NCI-H1105 (cell line): ENCODE results near the gene CC2D2A.

ENCODE experiments used
- DNase-seq: peaks from one replicate; lab custom pipeline; 2025; lab: John Stamatoyannopoulos, UW

CC2D2A gene

GRCh38 chr4:15466596-15466995 lies 3.1 kb upstream of the CC2D2A start:
- DNase-seq: no peak

DNA sequence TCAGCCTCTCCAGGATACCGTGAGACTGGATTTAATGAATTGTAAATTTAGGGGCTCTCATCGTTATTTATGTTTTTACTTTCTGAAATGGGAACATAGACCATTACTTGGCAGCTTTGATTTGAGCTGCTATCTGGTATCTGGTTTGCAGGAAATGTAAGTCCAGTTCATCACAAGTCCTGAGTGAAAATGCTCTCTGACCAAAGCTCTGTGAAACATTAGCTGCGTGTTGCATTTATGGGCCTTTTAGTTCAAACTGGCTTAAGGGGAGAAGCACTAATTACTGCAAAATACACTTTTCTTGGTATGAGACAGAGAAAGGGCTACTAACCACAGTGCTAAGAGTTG lies 420 bp downstream of the CC2D2A start:
- DNase-seq: no peak

GRCh38 chr4:15476396-15476795 lies 6.7 kb downstream of the CC2D2A start:
- DNase-seq: no peak

- no peak for DNase-seq
These were observed 9.0 kb downstream of the CC2D2A start for GRCh38 chr4:15478724-15479088.

GRCh38 chr4:15479089-15479912 lies 9.6 kb downstream of the CC2D2A start:
- peak; percentile 57 for DNase-seq

DNA sequence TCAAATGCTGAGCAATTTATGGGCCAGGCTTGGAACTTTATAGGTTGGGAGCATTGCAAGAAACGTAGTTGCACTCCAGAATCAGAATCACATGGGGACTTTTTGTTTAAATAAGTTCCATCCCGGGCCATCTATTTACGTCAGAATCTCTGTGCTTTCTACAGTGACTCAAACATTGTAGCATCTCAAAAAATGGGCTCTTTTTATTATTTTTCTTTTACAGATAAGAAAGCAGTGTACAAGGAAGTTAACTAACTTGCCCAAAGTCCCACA lies 10.2 kb downstream of the CC2D2A start:
- DNase-seq: no peak

DNA sequence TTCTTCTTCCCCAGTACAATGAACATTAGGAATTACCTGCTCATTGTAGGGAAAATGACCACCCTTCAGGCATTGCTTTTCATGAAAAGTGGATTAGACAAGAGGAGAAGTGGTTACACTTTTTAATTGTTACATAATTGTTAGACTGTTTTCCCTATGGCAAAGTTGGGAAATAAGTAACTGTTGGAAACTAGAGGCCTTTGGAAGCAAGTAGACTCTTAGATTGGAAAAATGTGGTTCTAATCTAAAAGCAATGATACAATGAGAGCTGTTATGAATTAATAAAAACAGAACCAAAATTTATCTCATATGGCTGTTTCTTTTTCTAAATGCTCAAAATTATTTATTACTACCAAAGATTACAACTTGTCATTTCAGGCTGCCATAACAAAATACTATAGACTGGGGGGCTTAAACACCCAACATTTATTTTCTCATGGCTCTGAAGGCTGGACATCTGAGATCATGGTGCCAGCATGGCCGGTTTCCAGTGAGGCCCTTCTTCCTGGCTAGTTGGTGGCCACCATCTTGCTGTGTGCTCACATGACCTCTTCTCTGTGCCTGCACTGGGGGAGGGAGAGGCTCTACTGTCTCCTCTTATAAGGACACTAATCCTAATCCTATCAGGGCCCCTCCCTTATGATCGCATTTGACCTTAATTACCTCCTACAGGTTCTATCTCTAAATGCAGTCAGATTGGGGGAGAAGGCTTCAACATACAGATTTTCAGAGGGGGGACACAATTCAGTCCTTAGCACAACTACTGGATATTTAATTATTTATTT lies 12.5 kb downstream of the CC2D2A start:
- no peak for DNase-seq

GRCh38 chr4:15482842-15483241 lies 13.2 kb downstream of the CC2D2A start:
- no peak for DNase-seq

DNA sequence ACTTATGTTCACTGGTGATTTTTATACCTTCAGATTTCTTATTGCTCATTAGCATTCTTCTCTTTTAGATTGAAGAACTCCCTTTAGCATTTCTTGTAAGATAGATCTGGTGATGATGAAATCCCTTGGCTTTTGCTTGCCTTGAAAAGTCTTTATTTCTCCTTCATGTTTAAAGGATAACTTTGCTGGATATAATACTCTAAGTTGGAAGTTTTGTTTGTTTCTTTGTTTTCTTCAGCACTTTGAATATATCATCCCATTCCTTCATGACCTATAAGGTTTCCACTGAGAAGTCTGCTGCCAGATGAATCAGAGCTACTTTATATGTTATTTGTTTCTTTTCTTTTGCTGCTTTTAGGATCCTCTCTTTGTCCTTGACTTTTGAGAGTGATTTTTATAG lies 18.5 kb downstream of the CC2D2A start:
- DNase-seq: no peak

GRCh38 chr4:15488658-15489470 lies 19.2 kb downstream of the CC2D2A start:
- no peak for DNase-seq

GRCh38 chr4:15489551-15489950 lies 19.9 kb downstream of the CC2D2A start:
- no peak for DNase-seq

DNA sequence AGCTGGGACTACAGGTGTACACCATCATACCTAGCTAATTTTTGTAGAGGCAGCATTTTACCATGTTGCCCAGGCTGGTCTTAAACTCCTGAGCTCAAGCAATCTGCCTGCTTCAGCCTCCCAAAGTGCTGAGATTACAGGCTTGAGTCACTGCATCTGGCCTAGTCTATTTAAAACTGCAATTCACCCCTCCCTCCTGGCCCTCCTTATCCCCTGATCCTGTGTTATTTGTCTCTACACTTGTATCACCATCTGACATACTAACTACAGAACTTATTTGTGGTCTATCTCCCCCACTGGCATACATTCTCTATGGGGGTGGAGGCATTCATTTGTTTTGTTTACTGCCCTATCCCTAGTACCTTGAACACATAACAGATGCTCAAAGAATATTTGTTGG lies 23.7 kb downstream of the CC2D2A start:
- DNase-seq: no peak

- DNase-seq: no peak
These were observed 25.9 kb downstream of the CC2D2A start for GRCh38 chr4:15495621-15496020.

GRCh38 chr4:15498356-15498755 lies 28.7 kb downstream of the CC2D2A start:
- no peak for DNase-seq

GRCh38 chr4:15500701-15501100 lies 31.0 kb downstream of the CC2D2A start:
- DNase-seq: no peak

GRCh38 chr4:15501941-15502340 lies 32.3 kb downstream of the CC2D2A start:
- no peak for DNase-seq

- no peak for DNase-seq
These were observed 32.7 kb downstream of the CC2D2A start for GRCh38 chr4:15502384-15502783.

GRCh38 chr4:15504041-15504440 lies 34.4 kb downstream of the CC2D2A start:
- DNase-seq: no peak

DNA sequence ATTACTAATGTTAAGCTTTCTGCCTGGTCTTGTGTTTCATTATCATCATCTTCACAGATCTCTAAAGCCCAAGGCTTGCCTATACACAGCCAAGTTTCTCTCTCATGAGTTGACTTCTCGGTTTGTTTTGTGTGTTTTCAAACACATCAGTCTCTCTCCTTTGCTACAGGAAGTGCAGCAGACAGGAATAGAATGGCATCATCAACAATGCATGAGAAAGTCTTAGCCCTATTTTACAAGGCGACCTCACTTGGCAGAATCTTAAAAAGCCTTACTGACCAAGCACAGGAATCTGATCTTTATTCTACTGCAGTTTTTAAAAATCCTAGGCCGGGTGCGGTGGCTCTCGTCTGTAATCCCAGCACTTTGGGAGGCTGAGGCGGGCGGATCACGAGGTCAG lies 36.8 kb downstream of the CC2D2A start:
- DNase-seq: no peak

- no peak for DNase-seq
These were observed 38.0 kb downstream of the CC2D2A start for GRCh38 chr4:15507679-15508078.

DNA sequence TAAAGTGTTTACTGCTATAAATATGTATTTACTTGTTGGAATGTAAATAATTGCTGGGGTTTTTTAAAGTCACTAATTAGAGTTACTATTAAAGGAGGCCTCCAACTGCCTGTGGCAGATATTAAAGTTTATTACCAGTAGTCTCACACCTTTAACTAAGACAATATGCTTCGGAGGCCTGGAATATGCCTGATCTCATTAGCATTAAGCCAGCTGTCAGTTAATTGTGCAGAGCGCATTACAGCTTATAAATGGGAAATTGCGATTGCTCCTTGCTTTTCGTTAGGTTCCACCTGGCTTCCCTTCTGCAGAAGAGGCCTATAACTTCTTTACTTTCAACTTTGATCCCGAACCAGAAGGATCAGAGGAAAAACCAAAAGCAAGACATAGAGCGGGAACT lies 41.3 kb downstream of the CC2D2A start:
- DNase-seq: no peak

- no peak for DNase-seq
These were observed 43.9 kb downstream of the CC2D2A start for GRCh38 chr4:15513545-15513944.

GRCh38 chr4:15515106-15515505 lies 45.4 kb downstream of the CC2D2A start:
- DNase-seq: no peak
